Keratinocyte (primary cell): ENCODE data around the gene BCL2L11. TPM values are rescaled to one million over a fixed set of nuclear protein-coding genes. Genes with fewer than 3 reads are reported as not detected.

Experiments
- DNase-seq: peaks from one replicate; pipeline ENCODE4 v3.0.0-alpha.2; 2011; ENCODE audit warnings: low read depth, missing footprints, low spot score
- FAIRE-seq: peaks from 2 replicates; lab custom pipeline; 2011; peaks lifted over from hg19 to GRCh38; lab: Jason Lieb, UNC
- H2AFZ ChIP-seq: 2 replicates; pipeline ENCODE4 v1.6.0; 2012; ENCODE audit warnings: low read length, control low read depth, inconsistent platforms; ENCODE audit not compliant: control insufficient read depth
- H3K27ac ChIP-seq: 2 replicates; pipeline ENCODE4 v1.5.1; 2011; ENCODE audit warnings: low read length; ENCODE audit not compliant: control insufficient read depth, insufficient read depth
- H3K27me3 ChIP-seq: 3 replicates; pipeline ENCODE4 v1.6.0; 2011; ENCODE audit warnings: low read length; ENCODE audit not compliant: control insufficient read depth, insufficient read depth; ENCODE audit errors: extremely low read depth
- H3K36me3 ChIP-seq, 2 experiments: 2 replicates in 1 of 2; 3 replicates in 1 of 2; pipeline ENCODE4 v1.5.1; 2011; ENCODE audit warnings: low read length in 2 of 2, mild to moderate bottlenecking in 1 of 2; ENCODE audit not compliant: control insufficient read depth in 2 of 2, insufficient read depth in 2 of 2; ENCODE audit errors: extremely low read depth in 1 of 2
- H3K4me1 ChIP-seq: 3 replicates; pipeline ENCODE4 v1.5.1; 2011; ENCODE audit warnings: low read length; ENCODE audit not compliant: control insufficient read depth, insufficient read depth; ENCODE audit errors: extremely low read depth
- H3K4me2 ChIP-seq: 3 replicates; pipeline ENCODE4 v1.6.0; 2011; ENCODE audit warnings: low read depth, low read length; ENCODE audit not compliant: control insufficient read depth, insufficient read depth; ENCODE audit errors: extremely low read depth
- H3K4me3 ChIP-seq, 3 experiments: fragments of 200-600 bp in 1 of 3; sonication (generic) in 1 of 3; 2 replicates in 2 of 3; 3 replicates in 1 of 3; pipeline ENCODE4 v1.5.1; 2011 to 2016; ENCODE audit warnings: low read length in 3 of 3, mild to moderate bottlenecking in 3 of 3, control low read depth in 2 of 3, inconsistent platforms in 1 of 3, low read depth in 1 of 3, mixed read lengths in 1 of 3, mixed run types in 1 of 3, moderate library complexity in 1 of 3; ENCODE audit not compliant: control insufficient read depth in 2 of 3, insufficient read depth in 2 of 3; ENCODE audit errors: extremely low read depth in 1 of 3
- H3K79me2 ChIP-seq: 2 replicates; pipeline ENCODE4 v1.6.0; 2012; ENCODE audit warnings: low read length; ENCODE audit not compliant: control insufficient read depth, insufficient read depth
- H3K9ac ChIP-seq: 3 replicates; pipeline ENCODE4 v1.6.0; 2011; ENCODE audit warnings: low read length; ENCODE audit not compliant: control insufficient read depth, insufficient read depth; ENCODE audit errors: extremely low read depth
- H3K9me1 ChIP-seq: 3 replicates; pipeline ENCODE4 v1.6.0; 2011; ENCODE audit warnings: low read length; ENCODE audit not compliant: control insufficient read depth, insufficient read depth; ENCODE audit errors: extremely low read depth
- H3K9me3 ChIP-seq: 2 replicates; pipeline ENCODE4 v1.5.1; 2012; ENCODE audit warnings: low read depth, low read length; ENCODE audit not compliant: control insufficient read depth
- H4K20me1 ChIP-seq: 3 replicates; pipeline ENCODE4 v1.6.0; 2011; ENCODE audit warnings: low read length; ENCODE audit not compliant: control insufficient read depth, insufficient read depth; ENCODE audit errors: extremely low read depth
- CTCF ChIP-seq, 3 experiments: IDR thresholded peaks in 1 of 3; conservative IDR thresholded peaks in 1 of 3; optimal IDR thresholded peaks in 1 of 3; 2 replicates in 2 of 3; 3 replicates in 1 of 3; pipeline versions ENCODE3 to v1.5.1; 2011; ENCODE audit warnings: low read length in 3 of 3, mild to moderate bottlenecking in 3 of 3, moderate library complexity in 2 of 3, control low read depth in 1 of 3, inconsistent platforms in 1 of 3; ENCODE audit not compliant: insufficient read depth in 2 of 3; ENCODE audit errors: extremely low read depth in 1 of 3
- EZH2 ChIP-seq: IDR thresholded peaks from one replicate; pipeline ENCODE4 v1.6.1; 2012; ENCODE audit warnings: inconsistent platforms, mild to moderate bottlenecking, low read length, moderate library complexity
- dilution Hi-C: fragments of 300-500 bp; cut with MboI; formaldehyde crosslinking; loops from one replicate; pipeline ENCODE4 v1.7.0; 2020; ENCODE audit warnings: low sequenced_read_pairs; ENCODE audit not compliant: extremely low pct_ligation_motif_present
- polyA plus RNA-seq, 5 experiments: library from polyadenylated mRNA; depleted of rRNA in 3 of 5; stranded (reverse) in 3 of 5; stranded (forward) in 1 of 5; unstranded in 1 of 5; fragments of >200 nt; gene quantifications; 1 replicate in 1 of 5; 2 replicates in 3 of 5; 3 replicates in 1 of 5; pipeline versions ENCODE4 v1.2.1 to v1.2.3, GENCODE V29; 2011 to 2012; ENCODE audit warnings: missing spikeins in 2 of 5, low read depth in 1 of 5, low replicate concordance in 1 of 5

BCL2L11 gene
- polyA plus RNA-seq, 1 donor (not counting 4 experiments of a cell fraction or from before 2014, with no cell fraction given), result 1.9 TPM

DNA sequence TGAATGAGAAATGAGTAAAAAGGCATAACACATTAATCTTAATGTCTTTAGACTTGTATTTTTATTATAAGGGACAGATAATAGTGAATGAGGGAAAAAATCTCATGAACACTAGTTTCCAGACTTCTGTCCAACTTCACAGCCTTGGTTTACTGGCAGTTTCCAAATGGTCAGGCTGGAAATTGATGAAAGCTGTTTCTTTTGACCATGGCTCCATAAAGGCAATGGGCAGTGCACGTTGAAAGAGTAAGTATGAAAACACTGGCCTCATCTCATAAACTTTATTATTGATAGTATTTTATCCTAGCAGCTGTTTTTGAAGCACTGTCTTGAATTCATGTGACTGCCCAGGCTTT lies 23.1 kb downstream of the BCL2L11 start:
- no peak for FAIRE-seq
- peaks cover 7% of the 10 kb centered on the region for H3K4me1 ChIP-seq
- no peak overlapping the region for H3K4me2 ChIP-seq
- H3K79me2 ChIP-seq, result no peaks in the 10 kb centered on the region
- no peaks in the 10 kb centered on the region for H3K27me3 ChIP-seq
- no peaks in the 10 kb centered on the region for H4K20me1 ChIP-seq
- H3K27ac ChIP-seq, result no peak overlapping the region
- no peak overlapping the region for H3K9ac ChIP-seq
- no peak overlapping the region for H2AFZ ChIP-seq
- H3K9me1 ChIP-seq, result no peaks in the 10 kb centered on the region
- no peak for TF ChIP-seq CTCF (optimal IDR thresholded peaks at IDR 0.05 in 1 of 3, IDR thresholded peaks at IDR 0.05 in 1 of 3, conservative IDR thresholded peaks at IDR 0.05 in 1 of 3; ENCODE audit: extremely low read depth in 1 of 3, insufficient read depth in 2 of 3, low read length in 3 of 3)
- TF ChIP-seq EZH2, result no peak
- no peaks in the 10 kb centered on the region for H3K9me3 ChIP-seq
- H3K4me3 ChIP-seq, result no peak overlapping the region
- dilution Hi-C loops, result no loop called here
- DNase-seq, result no peak
- no peaks in the 10 kb centered on the region for H3K36me3 ChIP-seq

- FAIRE-seq, result no peak
- Histone ChIP-seq H3K27me3 (no peaks in the 10 kb centered on the region), H3K36me3 (no peaks in the 10 kb centered on the region), H3K9me3 (no peaks in the 10 kb centered on the region), H4K20me1 (no peaks in the 10 kb centered on the region), H3K4me2 (no peak overlapping the region), H3K4me3 (no peak overlapping the region), H3K27ac (no peak overlapping the region), H3K9me1 (no peaks in the 10 kb centered on the region), H3K79me2 (no peaks in the 10 kb centered on the region), H2AFZ (no peak overlapping the region), H3K4me1 (no peaks in the 10 kb centered on the region), H3K9ac (no peak overlapping the region)
- dilution Hi-C loops, result no loop called here
- no peak for DNase-seq
- TF ChIP-seq EZH2 (no peak), CTCF (optimal IDR thresholded peaks at IDR 0.05 in 1 of 3, IDR thresholded peaks at IDR 0.05 in 1 of 3, conservative IDR thresholded peaks at IDR 0.05 in 1 of 3; ENCODE audit: extremely low read depth in 1 of 3, insufficient read depth in 2 of 3, low read length in 3 of 3) (no peak)
Measured at GRCh38 chr2:111145103-111145760, 24.5 kb downstream of the BCL2L11 start.
